Measurements from ENCODE around the gene PRTFDC1. TPM values are rescaled to one million over a fixed set of nuclear protein-coding genes. Genes with fewer than 3 reads are reported as not detected.

Gene PRTFDC1
- total and polyA plus RNA-seq, 7 experiments from 2014 or later: 0.13 to 1.7 (median 0.69) TPM

- no peak overlapping the region for H3K27ac Mint-ChIP-seq
- H3K4me1 Mint-ChIP-seq: peaks cover 0 to 4% (median 0%) of the 10 kb centered on the region in 7 donors
- no peaks in the 10 kb centered on the region for H3K9me3 Mint-ChIP-seq
- Histone ChIP-seq H3K4me1 (ENCODE audit: control insufficient read depth in 2 of 2, insufficient read depth in 2 of 2, low read length in 2 of 2) (no peaks in the 10 kb centered on the region), H3K27me3 (ENCODE audit: control insufficient read depth in 2 of 2, insufficient read depth in 2 of 2, low read length in 2 of 2) (no peaks in the 10 kb centered on the region), H3K4me3 (ENCODE audit: low read length) (no peak overlapping the region), H3K27ac (ENCODE audit: low read depth, low read length) (no peak overlapping the region), H3K36me3 (ENCODE audit: control insufficient read depth in 2 of 3, insufficient read depth in 3 of 3, low read length in 3 of 3) (no peaks in the 10 kb centered on the region), H3K9me3 (ENCODE audit: control insufficient read depth in 2 of 3, low read length in 3 of 3) (no peaks in the 10 kb centered on the region)
- ATAC-seq (no peak), DNase-seq (peak in 1 of 9 donors; percentile 2)
- ChIA-PET POLR2A (interaction anchor here (0.6 kb wide), 1 partner anchor 199 kb away, joined by 9 read pairs; no protein-coding TSS in a partner anchor), CTCF (interaction anchor here (0.6 to 2.4 kb wide), 5 partner anchors 9 to 372 kb away, joined by 3 to 6 read pairs (median 5); no protein-coding TSS in a partner anchor)
- H3K36me3 Mint-ChIP-seq: no peaks in the 10 kb centered on the region
- intact Hi-C loops (cut with micrococcal nuclease): loop anchor here (1.0 kb wide), 1 partner anchor 347 kb away; no protein-coding TSS in a partner anchor
- H3K27me3 Mint-ChIP-seq: peaks cover 0 to 10% (median 0%) of the 10 kb centered on the region in 5 donors
- no peak overlapping the region for H3K4me3 Mint-ChIP-seq
These were observed 37.5 kb upstream of the PRTFDC1 start for GRCh38 chr10:24989867-24990266.

GRCh38 chr10:24988831-24989640 lies 36.6 kb upstream of the PRTFDC1 start:
- no peaks in the 10 kb centered on the region for H3K4me1 ChIP-seq (ENCODE audit: control insufficient read depth in 2 of 2, insufficient read depth in 2 of 2, low read length in 2 of 2)
- Mint-ChIP-seq H3K4me1 (peaks cover 0 to 4% (median 0%) of the 10 kb centered on the region in 7 donors), H3K4me3 (no peak overlapping the region), H3K36me3 (no peaks in the 10 kb centered on the region), H3K27me3 (peaks cover 0 to 7% (median 0%) of the 10 kb centered on the region in 5 donors), H3K9me3 (no peaks in the 10 kb centered on the region), H3K27ac (no peak overlapping the region)
- ChIA-PET POLR2A (interaction anchor here (0.6 kb wide), 1 partner anchor 198 kb away, joined by 9 read pairs; no protein-coding TSS in a partner anchor), CTCF (interaction anchor here (0.5 to 2.4 kb wide), 5 partner anchors 8 to 791 kb away, joined by 3 to 6 read pairs (median 4); no protein-coding TSS in a partner anchor)
- H3K27me3 ChIP-seq (ENCODE audit: control insufficient read depth in 2 of 2, insufficient read depth in 2 of 2, low read length in 2 of 2): no peaks in the 10 kb centered on the region
- H3K9me3 ChIP-seq (ENCODE audit: control insufficient read depth in 2 of 3, low read length in 3 of 3): no peaks in the 10 kb centered on the region
- no peak overlapping the region for H3K27ac ChIP-seq (ENCODE audit: low read depth, low read length)
- no peak overlapping the region for H3K4me3 ChIP-seq (ENCODE audit: low read length)
- ATAC-seq (peak; percentile 31), DNase-seq (no peak)
- no peaks in the 10 kb centered on the region for H3K36me3 ChIP-seq (ENCODE audit: control insufficient read depth in 2 of 3, insufficient read depth in 3 of 3, low read length in 3 of 3)
- intact Hi-C loops (cut with micrococcal nuclease): no loop called here

- intact Hi-C loops (cut with micrococcal nuclease): no loop called here
These were observed 32.5 kb upstream of the PRTFDC1 start for GRCh38 chr10:24984906-24985305.

GRCh38 chr10:24983946-24984345 lies 31.5 kb upstream of the PRTFDC1 start:
- ATAC-seq: no peak
- Histone ChIP-seq H3K9me3 (ENCODE audit: control insufficient read depth in 2 of 3, low read length in 3 of 3) (peaks cover 0 to 6% (median 0%) of the 10 kb centered on the region in 3 experiments), H3K4me1 (ENCODE audit: control insufficient read depth in 2 of 2, insufficient read depth in 2 of 2, low read length in 2 of 2) (peaks cover 0 to 7% of the 10 kb centered on the region in 2 donors), H3K4me3 (ENCODE audit: low read length) (no peak overlapping the region), H3K27me3 (ENCODE audit: control insufficient read depth in 2 of 2, insufficient read depth in 2 of 2, low read length in 2 of 2) (no peaks in the 10 kb centered on the region), H3K36me3 (ENCODE audit: control insufficient read depth in 2 of 3, insufficient read depth in 3 of 3, low read length in 3 of 3) (no peaks in the 10 kb centered on the region), H3K27ac (ENCODE audit: low read depth, low read length) (no peak overlapping the region)
- POLR2A ChIA-PET: no interaction called here
- H3K27ac Mint-ChIP-seq: no peak overlapping the region
- H3K4me3 Mint-ChIP-seq: no peak overlapping the region
- CTCF ChIA-PET: interaction anchor here (0.7 to 1.5 kb wide), 2 partner anchors 261 to 341 kb away, joined by 3 to 6 read pairs; no protein-coding TSS in a partner anchor
- peaks cover 0 to 7% (median 0%) of the 10 kb centered on the region in 11 donors for H3K9me3 Mint-ChIP-seq
- intact Hi-C loops (cut with micrococcal nuclease): no loop called here
- no peak for DNase-seq
- H3K27me3 Mint-ChIP-seq: peaks cover 0 to 6% (median 0%) of the 10 kb centered on the region in 5 donors
- peaks cover 7 to 16% (median 10%) of the 10 kb centered on the region in 7 donors for H3K4me1 Mint-ChIP-seq
- H3K36me3 Mint-ChIP-seq: no peaks in the 10 kb centered on the region

More at GRCh38 chr10:24984906-24985305, 32.5 kb upstream of the PRTFDC1 start:
- ChIA-PET POLR2A (no interaction called here), CTCF (interaction anchor here (0.7 to 1.5 kb wide), 2 partner anchors 259 to 342 kb away, joined by 3 to 4 read pairs; no protein-coding TSS in a partner anchor)
- Mint-ChIP-seq H3K36me3 (no peaks in the 10 kb centered on the region), H3K4me1 (peaks cover 7 to 16% (median 10%) of the 10 kb centered on the region in 7 donors), H3K27me3 (peaks cover 0 to 4% (median 0%) of the 10 kb centered on the region in 5 donors), H3K4me3 (no peak overlapping the region), H3K9me3 (peaks cover 0 to 5% (median 0%) of the 10 kb centered on the region in 11 donors), H3K27ac (no peak overlapping the region)
- no peaks in the 10 kb centered on the region for H3K27me3 ChIP-seq (ENCODE audit: control insufficient read depth in 2 of 2, insufficient read depth in 2 of 2, low read length in 2 of 2)
- ATAC-seq: no peak
- no peak overlapping the region for H3K27ac ChIP-seq (ENCODE audit: low read depth, low read length)
- H3K9me3 ChIP-seq (ENCODE audit: control insufficient read depth in 2 of 3, low read length in 3 of 3): peaks cover 0 to 6% (median 0%) of the 10 kb centered on the region in 3 experiments
- H3K4me3 ChIP-seq (ENCODE audit: low read length): no peak overlapping the region
- no peak for DNase-seq
- H3K4me1 ChIP-seq (ENCODE audit: control insufficient read depth in 2 of 2, insufficient read depth in 2 of 2, low read length in 2 of 2): peaks cover 0 to 7% of the 10 kb centered on the region in 2 donors
- H3K36me3 ChIP-seq (ENCODE audit: control insufficient read depth in 2 of 3, insufficient read depth in 3 of 3, low read length in 3 of 3): no peaks in the 10 kb centered on the region

GRCh38 chr10:24983130-24983529 lies 30.7 kb upstream of the PRTFDC1 start:
- Histone ChIP-seq H3K4me1 (ENCODE audit: control insufficient read depth in 2 of 2, insufficient read depth in 2 of 2, low read length in 2 of 2) (peaks cover 0 to 7% of the 10 kb centered on the region in 2 donors), H3K27ac (ENCODE audit: low read depth, low read length) (no peak overlapping the region), H3K9me3 (ENCODE audit: control insufficient read depth in 2 of 3, low read length in 3 of 3) (peaks cover 0 to 6% (median 0%) of the 10 kb centered on the region in 3 experiments), H3K27me3 (ENCODE audit: control insufficient read depth in 2 of 2, insufficient read depth in 2 of 2, low read length in 2 of 2) (no peaks in the 10 kb centered on the region), H3K36me3 (ENCODE audit: control insufficient read depth in 2 of 3, insufficient read depth in 3 of 3, low read length in 3 of 3) (no peaks in the 10 kb centered on the region), H3K4me3 (ENCODE audit: low read length) (no peak overlapping the region)
- ATAC-seq (no peak), DNase-seq (no peak)
- ChIA-PET CTCF (interaction anchor here (0.6 kb wide), 2 partner anchors 73 to 789 kb away, joined by 3 to 7 read pairs; no protein-coding TSS in a partner anchor), POLR2A (no interaction called here)
- H3K27ac Mint-ChIP-seq: no peak overlapping the region
- H3K4me1 Mint-ChIP-seq: peaks cover 7 to 16% (median 10%) of the 10 kb centered on the region in 7 donors
- no peak overlapping the region for H3K4me3 Mint-ChIP-seq
- H3K9me3 Mint-ChIP-seq: peaks cover 0 to 7% (median 0%) of the 10 kb centered on the region in 11 donors
- intact Hi-C loops (cut with micrococcal nuclease): no loop called here
- H3K36me3 Mint-ChIP-seq: no peaks in the 10 kb centered on the region
- H3K27me3 Mint-ChIP-seq: peaks cover 0 to 7% (median 0%) of the 10 kb centered on the region in 5 donors

GRCh38 chr10:24982319-24983112 lies 30.1 kb upstream of the PRTFDC1 start:
- H3K4me1 Mint-ChIP-seq: peaks cover 7 to 16% (median 10%) of the 10 kb centered on the region in 7 donors
- Histone ChIP-seq H3K36me3 (ENCODE audit: control insufficient read depth in 2 of 3, insufficient read depth in 3 of 3, low read length in 3 of 3) (no peaks in the 10 kb centered on the region), H3K27ac (ENCODE audit: low read depth, low read length) (no peak overlapping the region), H3K4me3 (ENCODE audit: low read length) (no peak overlapping the region), H3K4me1 (ENCODE audit: control insufficient read depth in 2 of 2, insufficient read depth in 2 of 2, low read length in 2 of 2) (peaks cover 0 to 7% of the 10 kb centered on the region in 2 donors), H3K9me3 (ENCODE audit: control insufficient read depth in 2 of 3, low read length in 3 of 3) (peaks cover 0 to 6% (median 0%) of the 10 kb centered on the region in 3 experiments), H3K27me3 (ENCODE audit: control insufficient read depth in 2 of 2, insufficient read depth in 2 of 2, low read length in 2 of 2) (no peaks in the 10 kb centered on the region)
- intact Hi-C loops (cut with micrococcal nuclease): no loop called here
- DNase-seq (no peak), ATAC-seq (no peak)
- no peak overlapping the region for H3K27ac Mint-ChIP-seq
- H3K36me3 Mint-ChIP-seq: no peaks in the 10 kb centered on the region
- peak overlapping the region in 1 of 10 donors; percentile 3 for H3K4me3 Mint-ChIP-seq
- POLR2A ChIA-PET: interaction anchor here (0.7 kb wide), 1 partner anchor 9 kb away, joined by 3 read pairs; no protein-coding TSS in a partner anchor
- H3K9me3 Mint-ChIP-seq: peaks cover 0 to 7% (median 0%) of the 10 kb centered on the region in 11 donors
- CTCF ChIA-PET: interaction anchor here (0.6 kb wide), 1 partner anchor 788 kb away, joined by 7 read pairs; no protein-coding TSS in a partner anchor
- peaks cover 0 to 9% (median 0%) of the 10 kb centered on the region in 5 donors for H3K27me3 Mint-ChIP-seq

Data from naive thymus-derived CD4-positive, alpha-beta T cell (primary cell).